Measurements from ENCODE around the gene CCDC54. TPM values are rescaled to one million over a fixed set of nuclear protein-coding genes. Genes with fewer than 3 reads are reported as not detected.

Gene CCDC54
- total RNA-seq, 1 experiment from 2014 or later = not detected

DNA sequence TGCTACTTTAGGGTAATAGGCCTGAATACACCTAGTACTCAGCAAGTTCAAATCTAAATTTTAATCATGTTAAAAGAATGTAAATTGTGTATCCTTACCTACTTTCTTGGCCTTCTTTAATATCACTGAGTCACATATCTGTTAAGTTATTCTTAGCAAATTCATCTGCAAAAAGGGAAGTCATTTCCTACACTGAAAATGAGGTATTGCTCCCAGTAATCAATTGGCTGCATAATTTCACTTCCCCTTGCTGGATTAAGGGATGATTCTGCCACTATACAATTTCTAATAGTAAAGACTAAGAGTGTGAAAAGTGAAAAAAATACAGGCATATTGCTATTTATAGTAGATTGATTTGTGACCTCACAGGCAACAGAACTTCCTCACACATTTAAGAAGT lies 47.8 kb downstream of the CCDC54 start:
- no peak overlapping the region for H3T11ph ChIP-seq (ENCODE audit: low read length)
- H3K23me2 ChIP-seq (ENCODE audit: insufficient read length, low read depth, low read length, poor library complexity, severe bottlenecking) = peaks cover 4% of the 10 kb centered on the region
- no peak overlapping the region for H2AK5ac ChIP-seq (ENCODE audit: insufficient read length, low read length)
- H3K79me2 ChIP-seq (ENCODE audit: insufficient read depth, low read length) = no peaks in the 10 kb centered on the region
- no peaks in the 10 kb centered on the region for H3K36me3 Mint-ChIP-seq (ENCODE audit: insufficient read depth in 1 of 3, low read depth in 3 of 3)
- no peak overlapping the region for H4K5ac ChIP-seq (ENCODE audit: insufficient read length, low read depth, low read length)
- H3K56ac ChIP-seq (ENCODE audit: insufficient read length, low read depth, low read length) = no peak overlapping the region
- H4K20me1 ChIP-seq (ENCODE audit: control insufficient read depth, insufficient read depth, insufficient read length) = no peaks in the 10 kb centered on the region
- H2BK15ac ChIP-seq (ENCODE audit: low read depth, low read length) = no peak overlapping the region
- H4K91ac ChIP-seq (ENCODE audit: insufficient read length, low read depth, low read length) = no peak overlapping the region
- no peak overlapping the region for H4K8ac ChIP-seq (replicated peaks; ENCODE audit: insufficient read length, low read depth, low read length)
- no peaks in the 10 kb centered on the region for H3K9me3 Mint-ChIP-seq
- TF ChIP-seq, protein P1, sequence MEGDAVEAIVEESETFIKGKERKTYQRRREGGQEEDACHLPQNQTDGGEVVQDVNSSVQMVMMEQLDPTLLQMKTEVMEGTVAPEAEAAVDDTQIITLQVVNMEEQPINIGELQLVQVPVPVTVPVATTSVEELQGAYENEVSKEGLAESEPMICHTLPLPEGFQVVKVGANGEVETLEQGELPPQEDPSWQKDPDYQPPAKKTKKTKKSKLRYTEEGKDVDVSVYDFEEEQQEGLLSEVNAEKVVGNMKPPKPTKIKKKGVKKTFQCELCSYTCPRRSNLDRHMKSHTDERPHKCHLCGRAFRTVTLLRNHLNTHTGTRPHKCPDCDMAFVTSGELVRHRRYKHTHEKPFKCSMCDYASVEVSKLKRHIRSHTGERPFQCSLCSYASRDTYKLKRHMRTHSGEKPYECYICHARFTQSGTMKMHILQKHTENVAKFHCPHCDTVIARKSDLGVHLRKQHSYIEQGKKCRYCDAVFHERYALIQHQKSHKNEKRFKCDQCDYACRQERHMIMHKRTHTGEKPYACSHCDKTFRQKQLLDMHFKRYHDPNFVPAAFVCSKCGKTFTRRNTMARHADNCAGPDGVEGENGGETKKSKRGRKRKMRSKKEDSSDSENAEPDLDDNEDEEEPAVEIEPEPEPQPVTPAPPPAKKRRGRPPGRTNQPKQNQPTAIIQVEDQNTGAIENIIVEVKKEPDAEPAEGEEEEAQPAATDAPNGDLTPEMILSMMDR (conservative IDR thresholded peaks at IDR 0.05) = no peak
- no peak overlapping the region for H2BK120ac ChIP-seq (ENCODE audit: low read depth, low read length, poor library complexity, severe bottlenecking)
- no peak overlapping the region for H3K14ac ChIP-seq (ENCODE audit: insufficient read depth, low read length)
- H3K18ac ChIP-seq (ENCODE audit: insufficient read length, low read depth, low read length) = no peak overlapping the region
- no peak overlapping the region for H3K27ac Mint-ChIP-seq
- no peaks in the 10 kb centered on the region for H3K79me1 ChIP-seq (ENCODE audit: insufficient read depth, low read depth, low read length, poor library complexity, severe bottlenecking)
- no peak overlapping the region for H2BK12ac ChIP-seq (ENCODE audit: insufficient read length, low read depth, low read length)
- H2BK5ac ChIP-seq (ENCODE audit: insufficient read length, low read length) = no peak overlapping the region
- H3K4me2 ChIP-seq (ENCODE audit: insufficient read depth, insufficient read length, low read length) = no peak overlapping the region
- H3K4me1 Mint-ChIP-seq = peaks cover 3 to 5% of the 10 kb centered on the region in 2 experiments
- H3K4me3 Mint-ChIP-seq = no peak overlapping the region
- H2AFZ ChIP-seq (ENCODE audit: low read length) = no peak overlapping the region
- no peak overlapping the region for H3K23ac ChIP-seq (ENCODE audit: insufficient read length, low read depth, low read length)
- no peak overlapping the region for H3K27ac ChIP-seq (ENCODE audit: insufficient read length, low read depth, low read length)
- H2BK20ac ChIP-seq (ENCODE audit: low read depth, low read length, poor library complexity, severe bottlenecking) = no peak overlapping the region
- H3K9ac ChIP-seq (ENCODE audit: extremely low read depth, insufficient read length, low read length) = no peak overlapping the region
- no peaks in the 10 kb centered on the region for H3K4me1 ChIP-seq (ENCODE audit: insufficient read depth, low read length)
- no peak for DNase-seq
- H3K4ac ChIP-seq (ENCODE audit: low read depth, low read length) = no peak overlapping the region
- H3K27me3 Mint-ChIP-seq (ENCODE audit: low read depth) = peaks cover 10% of the 10 kb centered on the region
- no peaks in the 10 kb centered on the region; the same call in 1 of the 2 replicates for H3K27me3 ChIP-seq (ENCODE audit: insufficient read depth, low read length)
- H3K9me3 ChIP-seq (ENCODE audit: control insufficient read depth, low read depth, low read length) = no peaks in the 10 kb centered on the region

Measured in H9 (cell line).